ENCODE results near the gene PALD1. TPM values are rescaled to one million over a fixed set of nuclear protein-coding genes. Genes with fewer than 3 reads are reported as not detected.

PALD1 gene
- total RNA-seq, 1 experiment from 2014 or later, result 0.40 TPM

DNA sequence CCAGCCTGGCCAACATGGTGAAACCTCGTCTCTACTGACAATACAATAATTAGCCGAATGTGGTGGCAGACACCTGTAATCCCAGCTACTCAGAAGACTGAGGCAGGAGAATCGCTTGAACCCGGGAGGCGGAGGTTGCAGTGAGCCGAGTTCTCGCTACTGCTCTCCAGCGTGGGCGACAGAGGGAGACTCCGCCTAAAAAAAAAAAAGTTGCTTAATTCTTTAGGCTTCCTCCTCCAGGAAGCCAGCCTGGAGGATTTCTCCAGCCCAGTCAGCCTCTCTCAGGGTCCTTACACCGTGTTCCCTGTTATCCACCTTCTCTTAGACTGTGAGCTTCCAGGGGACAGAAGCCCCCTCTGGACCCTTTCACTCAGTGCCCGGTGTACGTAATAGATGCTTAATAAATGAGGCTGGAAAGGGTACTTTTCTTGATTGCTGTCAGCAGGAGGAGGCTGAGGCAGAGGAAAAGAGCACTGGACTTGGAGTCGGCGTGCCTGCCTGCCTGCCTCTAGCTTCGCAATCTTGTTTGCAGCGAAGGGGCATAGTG is 20.7 kb upstream of the PALD1 start:
- no peak for DNase-seq (ENCODE audit: low read depth)

DNA sequence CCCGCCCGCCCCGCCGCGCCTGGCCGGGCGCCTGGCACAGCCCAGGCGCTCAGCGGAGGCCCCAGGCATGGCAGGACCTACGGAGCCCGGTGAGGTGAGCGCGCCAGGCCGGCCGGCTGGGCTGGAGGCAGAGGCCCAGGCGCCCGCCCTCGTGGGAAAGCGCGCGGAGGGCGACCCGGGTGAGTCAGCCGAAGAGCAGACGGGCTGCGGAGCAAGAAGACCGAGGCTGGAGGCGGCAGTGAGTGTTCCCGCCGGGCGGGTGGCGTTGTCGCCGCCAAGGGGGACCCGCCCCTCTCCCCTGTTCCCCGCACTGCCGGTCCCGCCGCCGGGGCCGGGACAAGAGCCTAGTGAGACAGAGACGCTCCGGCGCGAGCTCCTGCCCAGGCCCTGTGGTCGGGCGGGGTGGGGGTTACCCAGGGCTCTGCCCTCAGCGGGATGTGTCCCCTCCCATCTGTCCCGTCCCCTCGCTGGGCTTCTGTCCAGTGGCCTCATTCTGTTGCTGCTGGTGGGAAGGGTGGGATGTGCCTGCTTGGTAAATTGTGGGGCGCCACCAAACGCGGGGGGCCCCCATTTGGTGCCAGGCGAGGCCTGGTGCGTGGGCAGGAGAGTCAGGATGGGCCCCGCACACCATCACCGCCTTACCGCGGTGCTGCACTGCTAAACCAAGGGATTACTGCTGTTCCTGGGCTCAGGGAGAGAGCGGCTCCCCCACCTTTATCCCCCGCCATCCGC is 20.1 kb upstream of the PALD1 start:
- peak; percentile 49 for DNase-seq (ENCODE audit: low read depth)

DNA sequence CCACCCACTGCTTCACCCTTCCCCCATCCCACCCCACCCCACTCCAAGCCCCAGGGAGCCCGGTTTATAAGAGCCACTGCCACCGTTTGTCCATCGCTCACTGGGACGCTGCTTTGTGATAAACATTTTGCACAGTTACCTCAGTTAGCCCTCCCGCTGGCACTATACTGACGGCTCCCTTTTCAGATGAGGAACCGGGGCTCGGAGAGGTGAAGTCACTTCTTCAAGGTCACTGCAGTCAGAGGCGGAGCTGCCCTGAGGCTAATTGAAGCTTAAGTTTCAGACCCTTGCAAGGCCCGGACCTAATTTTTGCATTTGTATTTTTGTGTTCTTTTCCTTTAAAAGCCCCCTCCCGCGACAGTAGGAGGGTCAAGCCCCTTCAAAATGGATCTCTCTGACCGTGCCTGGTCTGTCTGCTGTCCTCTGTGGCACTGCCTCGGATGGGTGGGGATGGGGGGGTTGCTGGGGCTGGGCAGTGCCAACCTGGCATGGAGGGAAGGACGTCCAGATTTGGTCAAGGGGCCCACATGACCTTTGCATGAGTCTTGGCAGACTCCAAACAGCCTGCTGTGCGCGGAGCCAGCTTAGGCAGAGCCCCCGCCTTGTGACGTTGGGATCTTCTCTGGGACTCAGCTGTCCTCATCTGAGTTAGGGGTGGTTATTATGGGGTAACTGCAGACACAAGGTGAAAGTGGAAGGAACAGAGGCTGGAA is 19.4 kb upstream of the PALD1 start:
- DNase-seq (ENCODE audit: low read depth), result no peak

DNA sequence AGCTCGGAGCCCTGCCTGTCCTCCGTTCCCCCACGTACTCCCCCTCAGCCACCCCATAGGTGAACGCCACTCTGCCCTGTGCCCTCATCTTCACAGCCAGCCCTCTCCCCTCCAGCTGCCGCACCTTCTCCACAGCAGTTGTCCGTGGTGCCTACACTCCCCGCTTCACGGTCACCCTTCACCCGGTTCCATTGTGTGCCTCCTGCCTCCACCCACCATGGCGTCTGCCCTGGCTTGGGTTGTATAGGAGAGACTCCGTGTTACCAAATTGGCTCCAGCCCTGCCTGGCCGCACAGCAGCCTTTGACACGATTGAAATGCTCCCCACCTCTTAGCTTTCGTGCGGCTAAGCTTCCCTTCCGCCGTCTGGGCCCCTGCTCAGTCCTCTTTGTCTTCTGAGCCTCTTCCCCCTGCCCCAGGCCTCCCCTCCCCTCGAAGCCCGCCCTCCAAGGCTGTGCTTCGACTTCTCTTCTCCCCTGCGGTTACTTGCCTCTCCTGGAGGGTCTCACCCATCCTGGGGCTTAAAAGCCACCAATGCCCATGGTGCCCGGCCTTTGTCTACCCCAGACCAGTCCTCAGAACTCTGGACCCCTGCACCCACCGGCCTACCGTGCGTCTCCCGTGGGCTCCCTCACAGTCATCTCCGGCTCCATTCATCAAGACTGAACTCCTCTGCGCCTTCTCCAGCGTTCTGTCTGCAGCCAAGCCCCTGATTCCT is 18.6 kb upstream of the PALD1 start:
- DNase-seq (ENCODE audit: low read depth), result no peak

DNA sequence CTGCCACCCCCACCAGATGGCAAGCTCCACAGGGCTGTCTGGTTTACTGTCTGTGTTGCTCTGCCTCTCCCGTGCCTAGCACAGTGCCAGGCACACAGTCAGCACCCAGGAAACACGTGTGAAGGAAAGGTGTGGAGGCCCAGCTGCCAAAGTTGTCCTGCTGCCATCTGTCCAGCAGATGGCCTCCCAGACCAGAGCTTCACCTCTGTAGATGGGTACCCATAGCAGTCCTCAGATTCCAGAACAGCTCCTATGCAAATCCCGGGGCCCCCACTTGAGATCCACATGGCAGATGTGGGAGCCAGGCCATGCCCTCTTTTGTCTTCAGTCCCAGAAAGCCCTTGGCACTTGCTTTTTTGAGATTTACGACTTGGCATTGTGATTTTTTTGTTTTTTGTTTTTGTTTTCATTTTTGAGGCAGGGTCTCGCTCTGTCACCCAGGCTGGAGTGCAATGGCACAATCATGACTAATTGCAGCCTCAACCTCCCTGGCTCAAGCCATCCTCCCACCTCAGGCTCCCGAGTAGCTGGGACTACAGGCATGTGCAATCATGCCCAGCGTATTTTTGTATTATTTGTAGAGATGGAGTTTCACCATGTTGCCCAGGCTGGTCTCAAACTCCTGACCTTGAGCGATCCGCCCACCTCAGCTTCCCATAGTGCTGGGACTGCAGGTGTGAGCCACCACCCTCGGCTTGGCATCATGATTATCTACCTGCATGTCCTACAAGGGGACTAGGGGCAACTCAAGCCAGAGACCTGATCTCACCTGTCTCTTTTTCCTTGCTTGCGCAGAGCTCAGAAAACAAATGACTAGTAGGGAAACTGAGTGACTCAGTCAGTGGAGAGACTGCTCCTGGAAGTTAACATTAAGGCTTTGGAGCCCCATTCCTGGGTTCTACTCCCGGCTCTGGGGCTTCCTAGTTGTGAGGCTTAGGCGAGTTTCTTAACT is 16.9 kb upstream of the PALD1 start:
- DNase-seq (ENCODE audit: low read depth), result peak; percentile 38

DNA sequence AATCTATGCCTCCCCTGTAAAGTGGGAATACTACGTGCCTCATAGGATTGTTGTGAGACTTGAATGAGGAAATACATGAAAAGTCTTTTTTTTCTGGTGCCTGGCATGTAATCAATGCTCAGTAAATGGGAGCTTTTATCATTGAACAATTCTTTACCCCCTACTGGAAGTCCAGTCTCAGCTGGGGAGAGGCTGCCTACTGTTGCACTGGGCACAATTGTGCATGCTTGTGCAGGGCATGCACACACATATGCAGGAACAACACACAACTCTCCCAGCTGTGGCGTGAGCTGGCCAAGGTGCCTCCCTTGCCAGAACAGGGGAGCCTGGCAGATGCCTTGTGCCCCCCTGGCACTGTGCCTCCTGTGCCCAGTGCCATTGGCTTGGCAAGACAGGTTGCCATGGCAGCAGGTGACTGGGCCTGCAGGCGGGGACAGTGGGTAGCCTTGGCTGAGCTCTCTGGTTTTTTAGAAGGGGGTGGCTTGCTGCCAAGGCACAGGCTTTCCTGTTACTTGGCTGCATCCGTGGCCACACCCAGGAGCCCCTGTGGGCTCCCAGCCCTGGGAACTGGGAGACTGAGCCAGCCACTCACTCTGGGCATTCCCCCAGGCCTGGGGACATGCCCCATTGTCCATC is 16.1 kb upstream of the PALD1 start:
- peak; percentile 37 for DNase-seq (ENCODE audit: low read depth)

DNA sequence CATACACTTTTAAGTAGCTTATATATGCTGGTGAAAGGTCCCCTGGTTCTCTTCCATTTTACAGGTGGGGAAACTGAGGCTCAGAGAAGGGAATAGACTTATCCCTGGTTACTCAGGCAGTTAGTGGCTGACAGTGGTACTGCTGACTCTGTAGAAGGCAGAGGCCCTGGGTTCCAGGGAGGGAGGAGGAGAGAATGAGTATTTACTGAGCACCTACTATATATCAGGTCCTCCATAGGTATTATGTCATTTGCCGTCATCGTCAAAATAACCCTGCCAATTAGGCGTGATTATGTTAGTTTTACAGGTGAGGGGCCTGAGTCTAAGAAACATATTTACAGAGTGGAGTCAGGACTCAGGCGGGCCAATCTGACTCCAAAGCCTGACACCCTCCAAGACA is 13.3 kb upstream of the PALD1 start:
- DNase-seq (ENCODE audit: low read depth), result no peak

DNA sequence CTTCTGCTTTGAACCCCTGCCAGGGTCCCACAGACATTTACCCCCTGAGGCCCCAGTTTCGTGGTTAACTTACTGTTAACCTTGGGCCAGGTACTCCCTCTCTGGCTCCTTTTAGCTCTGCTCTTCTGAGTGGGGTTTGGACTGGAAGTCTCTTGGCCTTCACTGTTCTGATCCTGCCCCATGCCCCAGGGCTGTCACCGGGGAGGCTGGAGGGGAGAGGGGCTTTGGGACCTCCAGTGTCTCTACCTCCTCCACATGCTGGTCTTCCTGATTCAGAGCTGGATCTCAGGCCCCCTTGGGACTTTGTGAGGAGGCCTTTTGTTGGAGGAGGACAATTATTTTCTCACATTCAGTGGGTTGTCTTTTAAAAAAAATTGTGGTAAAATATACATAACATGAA is 12.7 kb upstream of the PALD1 start:
- DNase-seq (ENCODE audit: low read depth), result no peak

DNA sequence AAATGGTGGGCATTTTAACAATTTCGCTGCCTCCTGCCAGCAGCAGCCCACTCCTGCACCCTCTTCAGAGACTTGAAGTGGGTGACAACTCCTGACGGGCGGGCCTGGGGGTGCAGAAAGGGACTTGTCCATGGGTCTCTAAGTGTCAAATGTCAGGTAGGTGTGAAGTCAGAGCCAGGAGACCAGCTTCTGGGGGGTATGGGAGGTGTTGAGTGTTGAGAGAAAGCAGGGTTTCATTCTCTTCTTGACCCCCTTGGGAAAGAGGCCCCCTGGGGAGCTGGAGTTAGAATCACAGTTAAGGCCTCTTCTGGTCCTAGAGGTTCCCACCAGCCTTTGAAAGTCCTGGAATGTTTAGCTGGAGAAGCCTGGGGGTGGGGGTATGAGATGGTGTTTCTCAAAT is 11.6 kb upstream of the PALD1 start:
- no peak for DNase-seq (ENCODE audit: low read depth)

DNA sequence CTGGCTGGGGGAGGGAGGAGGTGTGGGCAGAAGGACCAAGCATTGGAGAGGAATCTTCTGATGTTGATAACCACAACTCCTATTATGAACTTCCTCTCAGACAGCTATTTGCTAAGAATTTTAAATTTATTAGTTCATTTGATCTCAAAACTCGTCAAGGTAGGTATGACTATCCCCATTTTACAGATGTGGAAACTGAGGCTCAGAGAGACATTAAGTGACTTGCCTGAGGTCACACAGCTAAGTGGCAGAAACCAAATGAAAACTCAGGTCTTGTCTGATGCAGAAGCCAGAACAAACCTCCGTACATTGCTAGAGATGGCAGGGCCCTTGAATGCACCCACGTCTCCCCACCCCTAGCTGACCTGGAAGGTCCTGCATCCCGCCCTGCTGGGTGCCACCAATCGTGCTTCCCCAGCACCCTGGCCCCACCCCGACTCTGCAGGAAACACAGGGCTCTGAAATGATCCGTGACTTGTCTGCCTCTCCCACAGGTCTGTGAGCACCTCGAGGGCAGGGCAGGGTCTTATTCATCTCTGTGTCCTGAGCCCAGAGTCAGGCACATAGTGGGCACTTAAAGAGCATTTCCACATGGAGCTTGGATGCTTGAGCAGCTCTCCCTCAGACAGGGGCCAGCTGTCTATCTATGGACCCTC is 5.6 kb upstream of the PALD1 start:
- no peak for DNase-seq (ENCODE audit: low read depth)

DNA sequence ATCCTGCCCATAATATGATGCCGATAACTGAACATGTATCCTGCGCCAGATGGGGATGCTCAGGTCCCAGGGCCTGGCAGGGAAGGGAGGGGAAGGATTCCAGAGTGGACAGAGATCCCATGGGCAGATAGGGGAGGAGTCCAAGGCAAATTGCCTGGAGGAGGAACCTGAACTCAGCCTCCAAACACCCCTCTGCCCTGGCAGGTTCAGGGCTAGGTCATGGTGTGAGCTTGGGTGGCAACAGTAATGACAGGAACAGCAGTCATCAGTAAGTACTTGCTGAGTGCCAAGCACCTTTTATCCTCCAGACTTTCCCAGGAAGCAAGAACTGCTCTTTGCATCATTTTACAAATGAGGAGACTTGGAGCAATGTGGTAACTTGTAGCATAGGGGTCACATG is 3.8 kb upstream of the PALD1 start:
- peak; percentile 26 for DNase-seq (ENCODE audit: low read depth)

DNA sequence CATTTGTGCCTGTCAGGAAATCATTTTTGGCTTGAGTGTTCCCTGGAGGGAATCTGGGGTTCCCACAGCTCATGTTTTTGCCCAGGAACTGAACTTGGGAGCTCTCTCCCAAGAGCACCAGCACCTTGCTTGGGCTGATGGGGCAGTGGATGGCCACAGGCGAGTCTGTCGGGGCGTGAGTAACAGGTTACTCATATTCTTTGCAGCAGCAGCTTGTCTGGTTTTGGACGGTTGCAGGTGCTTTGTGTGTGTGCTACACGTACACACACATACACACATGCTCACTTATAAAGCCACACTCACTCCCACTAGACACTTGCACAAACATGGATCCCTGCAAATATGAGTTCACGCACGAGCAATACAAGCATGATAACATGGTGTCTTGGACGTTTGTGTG is 2.9 kb upstream of the PALD1 start:
- no peak for DNase-seq (ENCODE audit: low read depth)

DNA sequence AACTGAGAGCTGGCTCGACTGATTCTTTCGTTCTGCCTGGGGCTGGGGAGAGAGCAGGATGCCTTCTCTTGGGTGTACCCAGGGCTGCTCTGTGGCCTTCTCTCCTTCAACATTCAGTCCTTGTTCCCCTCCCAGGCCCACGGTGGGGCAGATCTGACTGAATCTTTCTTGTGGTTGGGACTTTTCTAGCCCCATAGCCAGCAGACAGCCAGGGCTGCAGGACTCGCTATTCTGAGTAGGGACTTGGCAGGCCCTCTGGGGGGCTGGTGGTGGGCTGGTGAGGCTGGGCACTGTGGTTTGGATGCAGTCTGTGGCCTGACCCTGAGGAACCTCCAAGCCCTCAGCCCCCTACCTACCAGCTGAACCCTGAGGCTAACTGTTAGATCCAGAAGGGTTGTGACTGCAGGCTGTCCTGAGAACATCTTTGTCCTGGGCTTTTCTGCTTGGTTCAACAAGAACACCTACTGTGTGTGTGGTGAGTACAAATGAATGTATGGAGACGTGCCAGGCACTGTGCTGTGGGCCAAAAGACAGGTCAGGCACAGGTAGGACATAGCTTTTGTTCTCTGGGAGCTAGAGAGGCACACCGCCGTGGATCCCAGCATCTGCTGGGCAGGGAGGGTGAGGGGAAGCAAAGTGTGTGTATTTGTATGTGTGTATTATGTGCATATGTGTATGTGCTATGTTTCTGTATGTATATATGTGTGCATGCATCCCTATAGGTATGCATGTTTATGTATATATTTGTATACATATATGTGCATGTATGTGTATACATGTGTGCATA is 2.1 kb upstream of the PALD1 start:
- no peak for DNase-seq (ENCODE audit: low read depth)

DNA sequence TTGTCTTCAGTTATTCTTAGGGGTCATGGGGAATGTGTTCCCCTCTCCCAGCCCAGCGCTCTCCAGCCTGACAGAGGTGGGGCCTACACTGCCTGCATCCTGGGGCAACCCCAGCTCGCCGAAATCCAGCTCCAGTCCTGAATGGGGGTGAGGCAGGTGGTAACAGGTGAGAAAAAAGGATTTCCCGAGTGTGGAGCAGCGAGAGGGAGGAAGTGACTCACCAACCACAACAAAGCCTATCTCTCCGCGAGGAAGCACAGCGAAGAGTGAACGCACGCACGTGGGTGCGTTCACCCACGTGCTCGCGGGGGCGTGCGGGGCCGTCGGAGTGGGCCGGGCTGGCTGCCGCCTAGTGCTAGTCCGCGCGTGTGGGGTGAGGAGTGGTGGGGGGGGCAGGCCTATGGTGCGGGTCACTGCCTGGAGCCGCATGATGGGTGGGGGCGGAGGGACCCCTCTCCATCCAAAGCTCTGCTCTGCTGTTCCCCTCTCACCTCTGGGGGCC is 855 bp upstream of the PALD1 start:
- no peak for DNase-seq (ENCODE audit: low read depth)

DNA sequence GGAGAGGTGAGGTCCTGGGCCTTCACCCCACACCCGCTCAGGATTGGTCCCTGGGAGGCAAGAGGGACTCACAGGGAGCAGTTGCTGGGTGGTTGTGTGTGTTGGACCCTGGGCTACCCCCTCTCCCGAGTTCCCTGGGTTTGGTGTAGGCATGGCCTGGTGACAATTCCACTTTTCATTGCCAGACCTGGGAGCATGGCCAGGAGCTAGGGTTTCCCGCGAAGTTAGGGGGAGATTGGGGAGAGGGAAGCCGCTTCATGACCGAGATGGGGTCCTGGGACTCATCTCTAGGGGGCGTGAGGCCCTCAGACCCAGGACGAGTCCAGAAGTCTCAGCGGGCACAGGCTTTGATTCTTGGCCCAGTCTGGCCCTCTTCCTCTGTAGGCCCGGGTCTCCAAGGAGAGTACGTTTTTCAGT is 606 bp downstream of the PALD1 start:
- DNase-seq (ENCODE audit: low read depth), result no peak

DNA sequence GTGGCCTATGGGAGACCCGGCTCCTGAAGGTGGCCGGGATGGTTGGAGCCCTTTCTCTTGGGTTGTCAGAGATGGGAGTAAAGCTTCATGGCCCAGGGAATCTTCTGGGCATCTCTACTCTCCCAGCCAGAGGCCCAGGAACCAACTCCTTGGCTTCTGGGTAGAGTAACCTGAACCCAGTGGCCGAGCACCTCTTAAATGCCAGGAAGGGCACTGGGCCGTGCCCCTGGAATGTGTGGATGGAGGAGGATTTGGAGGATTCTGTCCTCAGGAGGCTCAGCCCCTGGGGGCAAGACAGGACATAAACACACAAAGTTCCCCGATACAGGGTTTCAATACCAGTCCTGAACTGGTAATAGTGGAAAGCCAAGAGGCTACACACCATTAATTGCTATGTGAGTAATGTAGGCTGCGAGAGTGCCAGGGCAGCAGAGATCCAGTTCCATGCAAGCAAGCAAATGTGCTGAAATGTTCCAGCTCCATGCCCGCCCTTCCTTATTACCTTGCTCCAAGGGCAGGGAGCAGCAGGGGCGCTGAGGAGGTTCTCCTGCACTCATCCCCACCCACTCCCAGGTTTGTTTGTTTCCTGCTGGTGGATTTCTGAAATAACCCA is 1.2 kb downstream of the PALD1 start:
- no peak for DNase-seq (ENCODE audit: low read depth)

DNA sequence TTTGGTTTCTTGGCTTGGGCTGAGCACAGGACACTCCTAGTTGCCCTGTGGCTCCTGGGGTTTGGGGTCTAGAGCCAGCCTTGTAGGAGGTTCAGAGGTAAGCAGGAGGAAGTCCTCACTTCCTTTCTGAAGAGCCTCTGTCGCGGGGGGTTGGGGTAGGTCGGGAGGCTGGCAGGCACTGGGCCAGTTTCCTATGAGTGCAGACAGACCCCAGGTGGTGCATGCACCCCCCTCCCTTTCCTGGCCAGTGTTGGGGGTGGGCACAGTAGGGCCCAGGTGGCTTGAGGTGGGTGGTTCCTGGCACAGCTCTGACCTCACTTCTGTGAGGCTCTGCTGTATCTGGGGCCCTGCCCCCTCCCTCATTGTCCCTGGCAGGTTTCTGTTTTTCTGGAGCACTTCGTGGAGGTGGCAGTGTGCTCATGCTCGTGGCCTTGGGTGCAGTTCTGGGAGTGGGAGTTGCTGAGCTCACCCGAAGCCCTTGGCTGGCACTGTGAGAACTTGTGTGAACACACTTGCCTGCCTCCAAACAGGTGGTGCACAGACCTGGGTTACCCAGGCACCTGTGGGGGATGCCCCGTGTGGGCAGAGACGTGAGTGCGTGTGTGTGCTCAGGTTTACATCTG is 1.8 kb downstream of the PALD1 start:
- no peak for DNase-seq (ENCODE audit: low read depth)

DNA sequence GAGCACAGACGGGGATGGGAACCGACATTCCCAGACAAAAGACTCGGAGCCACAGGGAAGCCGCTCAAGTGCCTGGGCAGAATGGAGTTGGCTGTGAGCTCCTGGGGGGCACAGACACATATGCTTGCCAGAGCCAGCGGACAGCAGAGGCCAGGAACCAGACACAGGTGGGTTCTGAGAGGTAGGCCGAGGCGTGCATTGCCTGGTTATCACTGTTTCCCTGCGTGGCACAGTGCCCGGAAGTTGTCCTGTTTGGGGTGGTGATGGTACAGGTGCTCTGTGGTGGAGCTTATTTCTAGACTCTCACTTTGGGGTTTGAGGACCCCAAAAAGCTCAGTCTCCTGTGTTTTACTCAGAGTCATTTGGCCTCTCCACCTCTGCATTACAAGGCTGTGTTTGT is 2.5 kb downstream of the PALD1 start:
- DNase-seq (ENCODE audit: low read depth), result no peak

Data from LHCN-M2 (cell line).